ENCODE results near the gene OTOF.

The OTOF gene

GRCh38 chr2:26464390-26465265 is 13.3 kb downstream of the OTOF start:
- DNase-seq = no peak

DNA sequence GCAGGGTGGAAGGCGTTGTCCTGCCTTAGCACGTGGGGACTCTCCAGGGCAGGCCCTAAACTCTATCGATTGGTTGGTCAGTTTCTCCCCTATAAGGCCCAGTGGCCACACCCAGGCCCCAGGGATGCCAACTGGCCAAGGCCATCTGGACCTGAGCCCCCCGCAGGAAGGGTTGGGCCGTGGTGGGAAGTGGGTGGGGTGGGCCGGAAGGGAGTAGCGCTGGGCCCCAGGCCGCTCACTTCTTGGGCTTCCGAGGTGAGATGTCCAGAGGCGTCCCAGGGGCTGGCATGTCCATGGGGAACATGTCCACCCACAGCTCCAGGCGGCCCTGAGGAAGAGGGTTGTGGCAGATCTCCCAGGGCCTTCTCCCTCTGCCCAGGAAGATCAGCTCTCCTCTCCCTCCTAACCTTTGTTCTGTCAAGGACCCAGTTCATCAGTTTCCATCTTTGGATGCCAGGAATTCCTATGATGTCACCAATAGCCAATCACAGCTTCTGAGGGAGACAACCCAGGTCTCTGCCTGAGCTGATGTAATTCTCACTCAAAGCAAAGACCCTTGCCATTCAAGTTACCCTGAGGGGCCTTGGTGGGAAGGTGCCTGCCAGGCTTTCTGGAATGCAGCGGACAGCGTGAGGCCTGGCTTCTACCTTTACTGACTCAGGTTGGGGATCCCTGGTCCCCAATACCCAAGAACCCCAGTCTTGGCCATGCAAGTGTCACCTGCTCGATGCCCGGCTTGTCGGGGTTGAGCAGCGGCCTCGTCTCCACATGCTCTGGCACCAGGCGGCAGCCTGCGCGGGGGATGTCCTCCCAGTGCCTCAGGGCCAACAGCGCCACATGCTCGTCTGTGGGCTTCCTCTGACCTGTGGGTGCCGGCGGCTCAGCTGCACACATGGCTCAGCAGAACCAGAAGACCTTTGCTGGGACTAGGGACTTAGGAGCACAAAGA is 14.4 kb downstream of the OTOF start:
- no peak for DNase-seq

DNA sequence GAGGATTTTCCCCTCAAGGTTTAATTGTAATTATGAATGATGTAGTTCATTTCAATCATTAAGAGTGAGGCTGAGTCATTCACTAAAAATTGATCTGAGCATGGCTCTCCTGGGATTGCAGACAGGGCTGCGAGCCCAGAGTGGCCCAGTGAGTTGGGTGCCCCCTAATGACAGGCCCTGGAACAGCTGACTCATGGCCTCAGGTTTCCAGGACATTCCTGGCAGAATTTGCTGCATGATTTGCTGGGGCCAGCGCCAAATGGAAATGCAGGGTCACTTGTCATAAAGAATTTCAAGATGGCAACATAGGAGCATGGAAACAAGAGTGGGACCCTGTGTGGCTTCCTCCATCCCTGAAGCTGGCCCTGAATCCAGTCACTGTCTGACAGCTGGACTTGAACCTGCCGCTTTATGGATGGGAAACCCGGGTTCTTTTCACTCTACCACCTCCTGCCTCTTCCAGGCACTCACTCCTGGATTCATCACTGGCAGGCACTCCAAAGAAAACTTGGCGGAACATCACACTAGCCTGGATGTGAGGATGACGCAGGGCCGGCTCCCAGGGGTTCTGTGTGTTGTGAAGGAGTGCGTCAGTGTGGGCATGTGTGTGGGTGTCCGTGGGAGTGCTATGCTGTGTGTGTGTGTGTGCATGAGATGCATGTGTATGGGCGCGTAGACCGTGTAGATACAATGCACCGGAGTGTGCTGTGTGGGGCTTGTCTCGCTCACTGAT is 15.2 kb downstream of the OTOF start:
- no peak for DNase-seq

GRCh38 chr2:26462100-26462499 is 15.8 kb downstream of the OTOF start:
- DNase-seq = no peak

- no peak for DNase-seq
Observed at GRCh38 chr2:26461601-26462023, 16.3 kb downstream of the OTOF start.

DNA sequence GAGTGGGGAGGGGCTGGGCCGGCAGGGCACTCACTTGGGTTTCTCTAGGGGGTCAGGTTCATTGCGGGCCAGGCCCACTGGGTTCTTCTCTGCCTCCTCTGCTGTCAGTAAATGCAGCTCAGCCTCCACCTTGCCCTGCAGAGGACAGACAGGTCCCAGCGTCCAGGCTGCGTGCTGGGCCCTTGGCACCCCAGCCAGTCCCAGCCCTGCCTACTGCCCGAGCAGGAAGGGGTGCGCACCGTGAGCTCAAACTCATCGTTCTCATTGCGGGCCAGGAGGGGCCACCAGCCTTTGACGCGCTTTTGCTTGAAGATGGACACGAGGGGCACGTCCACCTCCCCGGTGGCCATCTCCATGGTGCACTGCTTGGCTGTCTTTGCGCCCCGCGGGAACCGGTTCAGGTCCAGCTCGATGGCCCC is 17.3 kb downstream of the OTOF start:
- no peak for DNase-seq

- no peak for DNase-seq
Observed at GRCh38 chr2:26459991-26460612, 17.8 kb downstream of the OTOF start.

GRCh38 chr2:26458365-26459042 is 19.4 kb downstream of the OTOF start:
- DNase-seq = no peak

GRCh38 chr2:26457695-26458364 is 20.1 kb downstream of the OTOF start:
- no peak for DNase-seq

DNA sequence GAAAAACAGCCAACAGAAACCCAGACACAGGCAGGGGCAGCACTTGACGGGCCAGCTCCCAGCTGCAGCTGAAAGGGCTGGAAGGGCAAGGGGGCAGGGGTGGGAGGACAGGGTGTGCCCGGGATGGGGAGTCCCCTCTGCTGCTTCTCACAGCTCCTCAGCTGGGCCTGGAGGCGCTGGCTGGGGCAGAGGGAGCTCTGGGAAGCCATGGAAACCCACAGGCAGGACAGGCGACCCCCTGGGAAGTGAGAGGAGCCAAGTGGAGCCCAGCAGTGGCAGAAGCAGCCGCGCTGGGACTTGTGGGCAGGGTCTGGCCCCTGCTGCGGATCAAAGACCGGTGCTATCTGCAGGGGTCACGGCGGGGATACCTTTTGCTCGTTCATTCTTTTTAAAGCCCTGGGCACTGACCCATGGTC is 20.7 kb downstream of the OTOF start:
- no peak for DNase-seq

- no peak for DNase-seq
Observed at GRCh38 chr2:26456440-26457250, 21.3 kb downstream of the OTOF start.

GRCh38 chr2:26455670-26456439 is 22.1 kb downstream of the OTOF start:
- DNase-seq = no peak

DNA sequence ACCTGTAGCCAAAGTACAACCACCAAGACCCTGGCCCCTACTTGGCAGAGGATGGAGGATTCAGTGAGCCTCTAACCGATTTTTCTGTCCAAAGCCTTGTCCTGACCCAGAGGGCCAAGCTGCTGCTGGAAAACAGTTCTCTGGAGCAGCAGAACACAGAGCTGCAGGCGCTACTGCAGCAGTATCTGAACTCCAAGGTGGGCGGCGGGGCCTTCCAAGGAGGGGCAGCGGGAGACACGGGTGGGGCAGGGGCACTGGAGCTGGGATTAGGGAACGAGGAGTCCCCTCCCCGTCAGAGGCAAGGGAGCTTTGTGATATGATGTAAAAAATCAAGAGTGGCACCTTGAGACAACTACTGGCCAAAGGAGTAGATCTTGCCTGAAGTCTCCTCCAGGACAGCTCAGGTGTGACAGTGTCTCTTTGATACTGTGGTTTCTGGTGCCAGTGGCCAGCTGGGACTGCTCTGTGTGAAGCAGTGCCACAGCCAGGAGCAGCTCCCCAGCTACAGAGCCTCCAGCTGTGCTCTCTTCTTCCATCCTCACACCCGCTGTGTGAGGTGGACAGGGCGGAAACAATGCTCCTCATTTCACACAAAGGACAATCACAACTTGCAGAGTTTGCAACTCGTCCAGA is 22.8 kb downstream of the OTOF start:
- DNase-seq = no peak

DNA sequence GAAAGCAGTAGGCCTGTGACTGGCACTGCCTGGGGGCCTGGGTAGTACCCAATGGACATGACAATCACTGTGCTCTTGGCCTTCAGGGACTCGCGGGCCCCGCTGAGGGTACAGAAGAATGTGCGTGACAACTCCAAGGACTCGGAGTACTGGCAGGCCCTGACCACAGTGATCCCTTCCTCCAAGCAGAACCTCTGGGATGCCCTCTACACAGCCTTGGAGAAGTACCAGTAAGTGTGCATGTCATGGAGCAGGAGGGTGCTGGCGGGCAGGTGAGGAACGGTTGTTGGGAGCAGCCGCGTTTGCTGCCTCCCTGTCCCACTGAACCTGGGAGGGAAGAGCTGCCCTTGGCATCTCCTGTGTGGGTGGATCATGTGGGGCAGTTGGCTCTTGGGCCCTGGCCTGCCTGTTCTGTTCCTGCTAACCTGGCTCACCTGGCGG is 23.3 kb downstream of the OTOF start:
- DNase-seq = no peak

GRCh38 chr2:26453421-26454329 is 24.2 kb downstream of the OTOF start:
- DNase-seq = no peak

- no peak for DNase-seq
Observed at GRCh38 chr2:26451700-26452099, 26.2 kb downstream of the OTOF start.

GRCh38 chr2:26450031-26450635 is 27.8 kb downstream of the OTOF start:
- DNase-seq = no peak

Data from activated T-cell treated with anti-CD3 and anti-CD28 coated beads for 4 hours (primary cell).